Endothelial cell of umbilical vein (primary cell): ENCODE data around the gene PPP1R1C.

Experiments used
- CTCF ChIP-seq, 2 donors: IDR thresholded peaks; 1 replicate in 1 of 2; 2 replicates in 1 of 2; pipeline ENCODE4 v1.5.1; 2011; ENCODE audit warnings: low read length in 2 of 2, mild to moderate bottlenecking in 2 of 2, moderate library complexity in 2 of 2, control low read depth in 1 of 2, inconsistent platforms in 1 of 2, low read depth in 1 of 2; ENCODE audit not compliant: insufficient read depth in 1 of 2; ENCODE audit errors: extremely low read depth in 1 of 2
- EZH2 ChIP-seq: IDR thresholded peaks from 2 replicates; pipeline ENCODE4 v1.6.1; 2012; ENCODE audit warnings: borderline replicate concordance, low read depth, mild to moderate bottlenecking, moderate library complexity, low read length, inconsistent platforms; ENCODE audit not compliant: severe bottlenecking
- JUN ChIP-seq: IDR thresholded peaks from 2 replicates; pipeline ENCODE4 v1.6.1; 2011; ENCODE audit warnings: borderline replicate concordance, low read depth; ENCODE audit not compliant: insufficient read length, insufficient read depth
- MYC ChIP-seq: IDR thresholded peaks from one replicate; pipeline ENCODE4 v1.6.1; 2011; ENCODE audit warnings: mild to moderate bottlenecking, low read depth, low read length
- POLR2A ChIP-seq: IDR thresholded peaks from 2 replicates; pipeline ENCODE4 v1.6.1; 2012; ENCODE audit warnings: low read depth, mild to moderate bottlenecking, control low read depth, low read length
- POLR2AphosphoS5 ChIP-seq: IDR thresholded peaks from 2 replicates; pipeline ENCODE4 v1.6.1; 2012; ENCODE audit warnings: low read depth, mild to moderate bottlenecking, control low read depth, low read length, moderate library complexity; ENCODE audit not compliant: insufficient read depth
- TF ChIP-seq, protein P1 (sequence below): IDR thresholded peaks from 2 replicates; pipeline ENCODE4 v1.6.1; 2011; ENCODE audit not compliant: insufficient read depth, insufficient read length

DNA sequence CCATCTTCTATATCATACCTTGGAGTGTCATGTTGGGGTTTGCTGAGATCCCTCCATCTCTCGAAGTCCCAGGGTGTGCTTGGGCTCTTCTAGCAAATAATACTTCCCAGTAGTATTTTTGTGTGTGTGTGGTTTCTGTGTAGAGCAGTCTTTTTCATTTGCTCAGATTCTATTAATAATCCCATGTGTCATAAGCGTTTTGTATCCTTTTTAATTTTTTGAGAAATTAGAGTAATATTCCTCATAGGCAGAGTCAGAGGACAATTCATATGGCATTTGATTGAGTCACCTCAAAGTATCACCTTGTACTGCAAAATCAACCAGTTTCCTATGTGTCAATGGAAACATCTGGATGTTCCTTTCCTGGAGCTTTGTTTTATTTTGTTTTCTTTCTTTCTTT is 37.4 kb upstream of the PPP1R1C start:
- no peak for TF ChIP-seq CTCF (IDR thresholded peaks at IDR 0.05; ENCODE audit: extremely low read depth in 1 of 2, insufficient read depth in 1 of 2, low read depth in 1 of 2, low read length in 2 of 2)
- TF ChIP-seq POLR2A, result no peak
- TF ChIP-seq, protein P1, sequence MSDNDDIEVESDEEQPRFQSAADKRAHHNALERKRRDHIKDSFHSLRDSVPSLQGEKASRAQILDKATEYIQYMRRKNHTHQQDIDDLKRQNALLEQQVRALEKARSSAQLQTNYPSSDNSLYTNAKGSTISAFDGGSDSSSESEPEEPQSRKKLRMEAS, result no peak
- TF ChIP-seq EZH2, result no peak
- TF ChIP-seq POLR2AphosphoS5, result no peak
- no peak for TF ChIP-seq MYC
- TF ChIP-seq JUN, result no peak
